NCI-H187 treated with DMSO at 0.1 percent for 48 hours (cell line): ENCODE results near the gene CRACR2A.

ENCODE experiments used
- DNase-seq: peaks from one replicate; lab custom pipeline; 2025; lab: John Stamatoyannopoulos, UW

CRACR2A gene

GRCh38 chr12:3598896-3599860 is 153.7 kb downstream of the CRACR2A start:
- no peak for DNase-seq

GRCh38 chr12:3597526-3598210 is 155.2 kb downstream of the CRACR2A start:
- DNase-seq, result no peak

GRCh38 chr12:3596703-3597415 is 156.1 kb downstream of the CRACR2A start:
- no peak for DNase-seq

DNA sequence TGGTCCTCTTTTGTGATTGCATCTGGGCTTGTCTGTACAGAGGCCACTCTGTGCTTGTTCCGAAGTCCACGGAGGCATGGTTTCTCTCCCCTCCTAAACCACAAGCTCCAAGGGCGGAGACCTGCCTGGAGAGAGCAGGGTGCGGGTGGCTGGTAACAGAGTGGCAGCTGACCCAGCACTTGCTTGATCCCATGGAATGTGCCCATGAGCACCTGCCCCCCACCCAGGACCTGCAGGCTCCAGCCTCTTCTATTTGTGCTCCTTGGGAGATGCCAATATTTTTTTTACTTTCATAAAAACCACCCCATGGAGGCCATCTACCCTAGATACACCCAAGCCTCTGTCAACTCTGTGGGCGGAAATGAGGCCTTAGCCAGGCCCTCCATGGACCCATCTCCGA is 157.2 kb downstream of the CRACR2A start:
- DNase-seq, result no peak

DNA sequence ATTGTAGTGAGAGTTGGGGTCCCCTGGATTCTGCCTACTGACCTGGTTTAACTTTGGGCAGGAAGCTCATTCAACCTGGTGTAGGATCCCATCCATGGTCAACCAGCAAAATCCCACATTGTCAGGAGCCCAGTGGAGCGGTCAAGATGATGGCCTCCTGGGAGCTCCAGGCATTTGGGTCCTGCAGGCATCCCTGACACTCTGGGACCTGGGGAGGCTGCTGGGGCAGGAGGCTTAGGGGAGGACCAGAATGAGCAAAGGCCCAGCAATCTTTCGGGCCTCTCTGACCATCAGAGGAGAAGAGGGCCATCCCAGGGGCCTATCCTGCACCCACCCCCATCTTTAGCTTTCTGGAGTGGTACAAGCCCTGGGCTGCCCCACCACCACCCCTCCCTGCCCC is 157.9 kb downstream of the CRACR2A start:
- DNase-seq, result no peak

DNA sequence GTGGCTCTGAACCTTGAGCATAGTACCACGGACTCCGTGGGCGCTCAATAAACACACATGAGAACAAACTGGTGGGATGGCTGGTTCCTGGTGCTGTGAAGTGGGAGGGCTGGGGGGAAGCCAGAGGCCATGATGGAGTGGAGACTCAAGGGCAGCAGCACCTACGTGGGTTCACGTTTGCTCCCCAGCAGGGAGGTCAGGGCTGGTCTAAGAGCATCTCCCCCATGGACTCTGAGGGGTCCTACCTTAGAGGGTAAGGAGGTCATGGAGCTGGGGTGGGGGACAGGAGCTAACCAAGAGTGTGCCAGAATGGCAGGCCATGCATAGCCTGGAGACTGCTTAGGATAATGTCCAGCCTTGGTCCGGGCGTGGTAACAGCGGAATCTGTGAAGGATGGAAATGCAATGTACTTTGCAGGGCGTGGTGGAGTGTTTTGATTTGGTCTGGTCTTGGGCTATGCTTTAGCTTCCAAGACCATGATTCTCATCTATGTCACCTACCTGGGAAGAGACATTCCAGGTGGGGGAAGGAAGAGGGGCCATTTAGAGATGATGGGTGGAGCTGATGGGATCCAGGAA is 158.9 kb downstream of the CRACR2A start:
- no peak for DNase-seq

GRCh38 chr12:3592856-3593625 is 159.9 kb downstream of the CRACR2A start:
- no peak for DNase-seq

DNA sequence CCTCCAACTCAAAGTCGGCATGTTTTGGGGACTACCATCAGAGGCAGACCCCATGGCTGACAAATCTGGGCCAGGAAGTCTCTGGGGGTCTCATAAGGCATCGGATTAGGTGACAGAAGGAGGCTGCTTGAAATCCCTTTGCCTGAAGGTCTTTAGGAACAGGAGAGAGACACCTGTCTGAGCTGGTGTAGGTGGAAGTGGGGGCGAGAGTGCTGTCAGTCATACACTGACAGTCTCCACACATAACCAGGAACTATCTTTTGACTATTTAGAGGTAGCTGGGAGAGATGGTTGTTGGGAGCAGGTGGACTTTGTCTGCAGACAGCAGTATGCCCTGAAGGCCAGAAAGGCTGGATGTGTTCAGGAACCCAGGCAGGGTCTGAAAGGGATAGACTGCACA is 163.2 kb downstream of the CRACR2A start:
- DNase-seq, result no peak

DNA sequence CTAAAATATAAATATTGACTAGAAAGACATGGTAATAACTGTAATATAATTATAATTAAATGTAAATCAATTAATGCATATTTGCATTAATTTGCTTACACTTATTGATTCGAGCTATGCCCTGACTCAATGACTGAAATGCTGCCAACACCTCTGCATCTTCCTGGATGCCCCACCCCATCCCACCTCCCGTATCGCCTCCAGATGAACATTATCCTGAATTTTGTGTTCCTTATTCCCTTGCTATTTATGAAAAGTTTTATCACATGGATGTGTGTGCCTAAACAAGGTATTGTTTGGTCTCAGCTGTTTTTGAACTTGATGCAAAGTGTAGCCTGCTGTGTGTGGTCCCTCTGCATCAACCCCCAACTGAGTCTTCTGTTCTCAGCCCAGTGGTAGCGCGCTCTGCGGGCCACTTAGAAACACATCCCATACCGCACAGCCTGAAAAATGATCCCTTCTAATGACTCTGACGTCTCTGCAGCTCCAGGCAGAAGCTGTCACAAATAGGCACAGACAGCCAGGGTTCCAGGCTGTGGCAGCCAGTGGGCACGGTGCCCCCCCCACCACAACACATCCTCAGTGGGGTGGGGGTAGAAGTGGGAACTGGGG is 165.4 kb downstream of the CRACR2A start:
- DNase-seq, result no peak

- DNase-seq, result no peak
Observed at GRCh38 chr12:3583656-3584334, 169.1 kb downstream of the CRACR2A start.

GRCh38 chr12:3580094-3580749 is 172.7 kb downstream of the CRACR2A start:
- no peak for DNase-seq

DNA sequence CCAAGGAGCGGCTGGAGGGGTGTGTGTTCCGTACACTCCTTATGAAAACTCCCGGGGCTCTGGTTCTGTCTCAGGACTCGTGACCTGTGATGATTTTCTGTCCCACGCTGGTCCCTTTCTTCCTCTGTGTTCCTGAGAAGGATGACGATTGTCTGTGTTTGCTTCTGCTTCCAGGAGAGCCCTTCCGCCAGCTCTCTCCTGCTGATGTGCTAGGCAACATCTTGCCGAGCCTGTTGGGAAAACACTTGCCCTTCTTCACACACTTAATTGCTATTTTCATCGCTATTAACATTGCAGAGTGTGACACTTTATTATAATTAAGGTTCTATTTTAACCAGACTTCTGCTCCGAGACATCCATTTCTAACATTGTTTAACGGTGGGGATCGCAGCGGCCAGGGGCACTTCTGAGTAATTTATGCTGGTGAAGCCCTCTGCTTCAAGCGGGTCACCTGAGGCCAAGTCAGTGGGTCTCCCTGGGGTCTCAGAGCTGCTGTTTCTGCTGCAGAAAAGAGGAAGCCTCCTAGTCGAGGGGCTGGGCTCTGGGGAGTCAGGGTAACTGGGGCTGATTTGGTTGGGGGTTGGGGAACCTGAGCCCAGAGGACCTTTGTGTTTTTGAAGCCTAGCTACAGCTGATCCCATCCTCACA is 173.3 kb downstream of the CRACR2A start:
- no peak for DNase-seq

- DNase-seq, result no peak
Observed at GRCh38 chr12:3578557-3578956, 174.4 kb downstream of the CRACR2A start.

GRCh38 chr12:3576891-3577290 is 176.0 kb downstream of the CRACR2A start:
- no peak for DNase-seq

- no peak for DNase-seq
Observed at GRCh38 chr12:3574986-3575385, 177.9 kb downstream of the CRACR2A start.

- no peak for DNase-seq
Observed at GRCh38 chr12:3572560-3572959, 180.3 kb downstream of the CRACR2A start.

GRCh38 chr12:3571724-3572123 is 181.2 kb downstream of the CRACR2A start:
- no peak for DNase-seq

GRCh38 chr12:3571323-3571722 is 181.6 kb downstream of the CRACR2A start:
- DNase-seq, result no peak

DNA sequence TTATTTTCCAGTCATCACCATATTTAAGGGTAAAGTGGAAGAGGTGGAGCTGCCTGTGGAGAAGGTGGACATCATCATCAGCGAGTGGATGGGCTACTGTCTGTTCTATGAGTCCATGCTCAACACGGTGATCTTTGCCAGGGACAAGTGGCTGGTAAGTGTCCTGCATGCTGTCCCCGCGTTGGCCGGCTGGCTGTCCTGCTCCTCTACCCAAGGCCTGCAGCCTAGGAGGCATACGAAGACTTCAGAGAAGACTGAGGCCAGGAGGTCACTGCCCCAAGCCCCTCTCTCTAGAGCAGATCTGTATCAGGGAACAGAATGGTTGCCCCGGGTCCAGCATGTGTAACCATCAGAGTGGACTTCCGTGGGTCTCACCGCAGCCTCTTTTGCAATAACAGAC is 184.2 kb downstream of the CRACR2A start:
- DNase-seq, result no peak
